IMR-90 (cell line): ENCODE measurements around the gene LMAN2. TPM values are rescaled to one million over a fixed set of nuclear protein-coding genes. Genes with fewer than 3 reads are reported as not detected.

Experiments
- ATAC-seq: fragments of 200-7000 bp; cut with Tn5 transposase; 2 replicates; pipeline ENCODE4 v1.9.1; 2020; ENCODE audit warnings: low read depth, mild to moderate bottlenecking, moderate library complexity
- BruUV-seq: library from RNA; stranded (reverse); fragments of 400-500 nt; replicated peaks from 2 replicates; lab custom pipeline; 2021; lab: Mats Ljungman, UMichigan
- CTCF ChIA-PET: fragments of 300-600 bp; formaldehyde crosslinking; extraction: SDS; loops from one replicate; lab custom pipeline; 2021; ENCODE audit warnings: antibody characterized with exemption; lab: Yijun Ruan, JAX
- POLR2A ChIA-PET: fragments of 300-600 bp; sonication (Branson Sonifier 250); formaldehyde crosslinking; loops from one replicate; lab custom pipeline; 2022; ENCODE audit warnings: antibody characterized with exemption; ENCODE audit not compliant: unreplicated experiment; lab: Charles Lee
- DNase-seq: peaks from one replicate; pipeline ENCODE4 v3.0.0; 2013
- H2AFZ ChIP-seq: replicated peaks from 2 replicates; pipeline ENCODE3; 2013; ENCODE audit warnings: low read length, mild to moderate bottlenecking; ENCODE audit not compliant: poor library complexity
- H2AK5ac ChIP-seq: 2 replicates; pipeline ENCODE4 v1.6.1; 2013; ENCODE audit warnings: low read depth, low read length, inconsistent platforms
- H2AK9ac ChIP-seq: replicated peaks from 2 replicates; pipeline ENCODE3; 2013; ENCODE audit warnings: mild to moderate bottlenecking, low read depth, low read length, moderate library complexity; ENCODE audit not compliant: poor library complexity
- H2BK120ac ChIP-seq: 2 replicates; pipeline ENCODE4 v1.6.1; 2013; ENCODE audit warnings: low read depth, low read length, inconsistent platforms
- H2BK15ac ChIP-seq: 3 replicates; pipeline ENCODE4 v1.6.1; 2013; ENCODE audit warnings: low read depth, low read length, inconsistent platforms
- H2BK20ac ChIP-seq: 2 replicates; pipeline ENCODE4 v1.6.1; 2013; ENCODE audit warnings: low read depth, mild to moderate bottlenecking, inconsistent platforms, low read length, moderate library complexity
- H2BK5ac ChIP-seq: 2 replicates; pipeline ENCODE4 v1.6.1; 2013; ENCODE audit warnings: mild to moderate bottlenecking, low read depth, low read length, inconsistent platforms; ENCODE audit not compliant: poor library complexity, severe bottlenecking
- H3K14ac ChIP-seq: replicated peaks from 2 replicates; pipeline ENCODE4 v1.6.1; 2013; ENCODE audit warnings: low read depth, low read length, inconsistent platforms
- H3K18ac ChIP-seq: 2 replicates; pipeline ENCODE4 v1.6.1; 2013; ENCODE audit warnings: low read depth, low read length, control low read depth
- H3K23ac ChIP-seq: 2 replicates; pipeline ENCODE4 v1.6.1; 2013; ENCODE audit warnings: low read depth, low read length, inconsistent platforms
- H3K27ac ChIP-seq: 2 replicates; pipeline ENCODE4 v1.5.1; 2013; ENCODE audit warnings: mild to moderate bottlenecking, control low read depth, low read length; ENCODE audit not compliant: insufficient read depth
- H3K27me3 ChIP-seq: 2 replicates; pipeline ENCODE4 v1.6.1; 2013; ENCODE audit warnings: low read length; ENCODE audit not compliant: control insufficient read depth, insufficient read depth
- H3K36me3 ChIP-seq: 2 replicates; pipeline ENCODE4 v1.6.1; 2013; ENCODE audit warnings: low read length, mixed read lengths; ENCODE audit not compliant: control insufficient read depth, insufficient read depth
- H3K4ac ChIP-seq: 2 replicates; pipeline ENCODE4 v1.6.1; 2013; ENCODE audit warnings: low read depth, low read length, inconsistent platforms
- H3K4me1 ChIP-seq: 2 replicates; pipeline ENCODE4 v1.6.1; 2013; ENCODE audit warnings: low read length, mixed read lengths; ENCODE audit not compliant: control insufficient read depth, insufficient read depth
- H3K4me2 ChIP-seq: 2 replicates; pipeline ENCODE4 v1.6.1; 2013; ENCODE audit warnings: low read depth, mild to moderate bottlenecking, control low read depth, low read length, moderate library complexity
- H3K4me3 ChIP-seq: 2 replicates; pipeline ENCODE4 v1.5.1; 2013; ENCODE audit warnings: low read depth, mild to moderate bottlenecking, control low read depth, low read length, moderate library complexity; ENCODE audit not compliant: insufficient read depth
- H3K56ac ChIP-seq: 2 replicates; pipeline ENCODE4 v1.6.1; 2013; ENCODE audit warnings: low read length, inconsistent platforms; ENCODE audit not compliant: insufficient read depth; ENCODE audit errors: extremely low read depth
- H3K79me1 ChIP-seq, 2 experiments: 2 replicates each; pipeline ENCODE4 v1.6.1; 2013; ENCODE audit warnings: low read length in 2 of 2, inconsistent platforms in 1 of 2, low read depth in 1 of 2
- H3K9ac ChIP-seq: 2 replicates; pipeline ENCODE4 v1.6.1; 2013; ENCODE audit warnings: low read depth, low read length, control low read depth
- H3K9me1 ChIP-seq: 2 replicates; pipeline ENCODE4 v1.6.1; 2013; ENCODE audit warnings: low read length, inconsistent platforms; ENCODE audit not compliant: insufficient read depth
- H3K9me3 ChIP-seq: 2 replicates; pipeline ENCODE4 v1.6.1; 2013; ENCODE audit warnings: low read length; ENCODE audit not compliant: control insufficient read depth, insufficient read depth
- H4K20me1 ChIP-seq: 2 replicates; pipeline ENCODE4 v1.6.1; 2013; ENCODE audit warnings: low read length, inconsistent platforms; ENCODE audit not compliant: insufficient read depth
- H4K5ac ChIP-seq: 2 replicates; pipeline ENCODE4 v1.6.1; 2013; ENCODE audit warnings: mild to moderate bottlenecking, low read depth, low read length, control low read depth
- H4K8ac ChIP-seq, 2 experiments: 2 replicates each; pipeline ENCODE4 v1.6.1; 2013; ENCODE audit warnings: low read depth in 2 of 2, low read length in 2 of 2, control low read depth in 1 of 2, inconsistent platforms in 1 of 2
- H4K91ac ChIP-seq: 2 replicates; pipeline ENCODE4 v1.6.1; 2013; ENCODE audit warnings: low read depth, low read length, inconsistent platforms; ENCODE audit not compliant: insufficient read depth
- FOS ChIP-seq: fragments of 150-350 bp; IDR thresholded peaks from 2 replicates; pipeline ENCODE4 v1.6.1; 2016; ENCODE audit warnings: low read depth, low read length
- MAFK ChIP-seq: IDR thresholded peaks from 2 replicates; pipeline ENCODE4 v1.6.1; 2012; ENCODE audit warnings: low read depth, low read length, improper control_type of control experiment
- NFE2L2 ChIP-seq: fragments of 150-350 bp; IDR thresholded peaks from 2 replicates; pipeline ENCODE4 v1.6.1; 2016; ENCODE audit warnings: low read depth, mild to moderate bottlenecking, low read length
- POLR2A ChIP-seq: IDR thresholded peaks from 2 replicates; pipeline ENCODE4 v1.6.1; 2012; ENCODE audit warnings: mild to moderate bottlenecking, low read depth, low read length
- RAD21 ChIP-seq: IDR thresholded peaks from 2 replicates; pipeline ENCODE4 v1.6.1; 2012; ENCODE audit warnings: low read length, improper control_type of control experiment
- RCOR1 ChIP-seq: IDR thresholded peaks from 2 replicates; pipeline ENCODE4 v1.6.1; 2012; ENCODE audit warnings: mild to moderate bottlenecking, low read length, improper control_type of control experiment; ENCODE audit not compliant: insufficient replicate concordance
- USF2 ChIP-seq: fragments of 150-350 bp; IDR thresholded peaks from 2 replicates; pipeline ENCODE4 v1.6.1; 2017; ENCODE audit warnings: mild to moderate bottlenecking, antibody characterized with exemption, low read length, low read depth
- WGBS, 2 experiments: methylation state at CpG; one replicate each; pipeline versions ENCODE4 v1.1.5 to v1.1.7; 2013; ENCODE audit warnings: missing lambda C conversion rate in 2 of 2; ENCODE audit not compliant: insufficient read length in 1 of 2; ENCODE audit errors: extremely low coverage in 2 of 2; 5-methylcytosine and 5-hydroxymethylcytosine counted together
- dilution Hi-C: fragments of 300-500 bp; cut with HindIII; formaldehyde crosslinking; loops from one replicate; pipeline ENCODE4 v1.14.3; 2018; ENCODE audit warnings: low sequenced_read_pairs; ENCODE audit not compliant: unreplicated experiment
- in situ Hi-C: fragments of 300-500 bp; cut with MboI; formaldehyde crosslinking; loops from 3 replicates; pipeline ENCODE4 v1.14.3; 2019; ENCODE audit warnings: low sequenced_read_pairs, inconsistent platforms, mixed read lengths
- intact Hi-C: fragments of 100-400 bp; cut with micrococcal nuclease; formaldehyde crosslinking; loops from 2 replicates; pipeline ENCODE4 v1.10.0; 2022
- polyA plus RNA-seq, 3 experiments: library from polyadenylated mRNA; depleted of rRNA; stranded (reverse); fragments of >200 nt; gene quantifications; 2 replicates each; pipeline ENCODE4 v1.2.3, GENCODE V29; 2012; ENCODE audit warnings: low replicate concordance in 1 of 3
- total RNA-seq: library from RNA; depleted of rRNA; stranded (reverse); fragments of >200 nt; gene quantifications from 2 replicates; pipeline ENCODE4 v1.2.3, GENCODE V29; 2012

LMAN2 gene
- total and polyA plus RNA-seq, 2 of the 4 experiments (the other 2 are of a cell fraction), result 253 to 303 TPM

- DNase-seq (no peak), ATAC-seq (peak; percentile 3)
- peak overlapping the region in 1 of 2 experiments; percentile 68; a peak in 2 of 4 replicates for H4K8ac ChIP-seq
- H2BK15ac ChIP-seq, result no peak overlapping the region
- WGBS, 2 experiments, result 5% methylated on average over 23 of the region's 46 CpGs; no CpG with 5 or more reads in 1 of the 2 experiments
- intact Hi-C loops, result no loop called here
- BruUV-seq, result no TSS peak
- peak overlapping the region; percentile 43 for H3K4me3 ChIP-seq
- H3K9me1 ChIP-seq, result no peaks in the 10 kb centered on the region
- no peak overlapping the region for H2AK5ac ChIP-seq
- CTCF ChIA-PET, result no interaction called here
- peak overlapping the region; percentile 82 for H2AK9ac ChIP-seq
- H3K4ac ChIP-seq, result peak overlapping the region; percentile 57
- no peak for TF ChIP-seq FOS
- no peak for TF ChIP-seq MAFK
- no peak for TF ChIP-seq USF2
- no peak for TF ChIP-seq RAD21
- no peak for TF ChIP-seq RCOR1
- no peak for TF ChIP-seq POLR2A
- no peak for TF ChIP-seq NFE2L2
- peak overlapping the region; percentile 15; the same call in 1 of the 2 replicates for H3K23ac ChIP-seq
- no peak overlapping the region for H2BK120ac ChIP-seq
- peaks cover 11% of the 10 kb centered on the region; the same call in 1 of the 2 replicates for H3K4me1 ChIP-seq
- no peaks in the 10 kb centered on the region; the same call in none of the 2 replicates for H4K20me1 ChIP-seq
- no peak overlapping the region for H4K5ac ChIP-seq
- no peak overlapping the region for H3K9ac ChIP-seq
- no peaks in the 10 kb centered on the region for H3K9me3 ChIP-seq
- no peak overlapping the region for H2BK20ac ChIP-seq
- H3K36me3 ChIP-seq, result no peaks in the 10 kb centered on the region
- in situ Hi-C loops, result no loop called here
- dilution Hi-C loops, result no loop called here
- H3K56ac ChIP-seq, result no peak overlapping the region
- no peaks in the 10 kb centered on the region for H3K79me1 ChIP-seq
- no peak overlapping the region for H2BK5ac ChIP-seq
- POLR2A ChIA-PET, result interaction anchor here (0.6 kb wide), 1 partner anchor 1244 kb away, joined by 11 read pairs; no protein-coding TSS in a partner anchor
- H3K14ac ChIP-seq, result no peak overlapping the region
- peak overlapping the region; percentile 68 for H3K4me2 ChIP-seq
- H2AFZ ChIP-seq, result peak overlapping the region; percentile 97
- no peak overlapping the region for H4K91ac ChIP-seq
- H3K27me3 ChIP-seq, result peaks cover 2% of the 10 kb centered on the region; the same call in 1 of the 2 replicates
- no peak overlapping the region for H3K27ac ChIP-seq
- no peak overlapping the region for H3K18ac ChIP-seq
Measured at GRCh38 chr5:177367323-177367848, 15.9 kb upstream of the LMAN2 start.
